Measurements from ENCODE around the gene C5orf46.

DNA sequence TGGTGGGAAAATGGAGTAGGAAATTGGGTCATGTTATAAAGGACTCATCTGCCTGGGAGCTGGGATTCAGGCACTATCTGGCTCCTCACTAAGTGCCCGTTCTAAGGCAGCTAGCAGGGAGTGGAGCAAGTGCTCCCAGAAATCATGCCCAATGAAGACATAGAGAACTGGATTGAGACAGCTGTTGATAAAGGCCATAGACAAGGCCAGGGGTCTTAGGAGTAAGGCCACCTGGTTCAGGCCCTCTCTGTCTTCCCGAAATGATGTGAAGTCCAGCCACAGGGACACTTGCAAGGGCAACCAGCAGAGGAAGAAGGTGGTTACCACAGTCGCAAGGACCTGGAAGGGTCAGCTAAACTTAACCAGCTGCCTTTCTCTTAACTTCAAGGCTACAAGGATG is 54.8 kb downstream of the C5orf46 start:
- TF ChIP-seq, protein P1, sequence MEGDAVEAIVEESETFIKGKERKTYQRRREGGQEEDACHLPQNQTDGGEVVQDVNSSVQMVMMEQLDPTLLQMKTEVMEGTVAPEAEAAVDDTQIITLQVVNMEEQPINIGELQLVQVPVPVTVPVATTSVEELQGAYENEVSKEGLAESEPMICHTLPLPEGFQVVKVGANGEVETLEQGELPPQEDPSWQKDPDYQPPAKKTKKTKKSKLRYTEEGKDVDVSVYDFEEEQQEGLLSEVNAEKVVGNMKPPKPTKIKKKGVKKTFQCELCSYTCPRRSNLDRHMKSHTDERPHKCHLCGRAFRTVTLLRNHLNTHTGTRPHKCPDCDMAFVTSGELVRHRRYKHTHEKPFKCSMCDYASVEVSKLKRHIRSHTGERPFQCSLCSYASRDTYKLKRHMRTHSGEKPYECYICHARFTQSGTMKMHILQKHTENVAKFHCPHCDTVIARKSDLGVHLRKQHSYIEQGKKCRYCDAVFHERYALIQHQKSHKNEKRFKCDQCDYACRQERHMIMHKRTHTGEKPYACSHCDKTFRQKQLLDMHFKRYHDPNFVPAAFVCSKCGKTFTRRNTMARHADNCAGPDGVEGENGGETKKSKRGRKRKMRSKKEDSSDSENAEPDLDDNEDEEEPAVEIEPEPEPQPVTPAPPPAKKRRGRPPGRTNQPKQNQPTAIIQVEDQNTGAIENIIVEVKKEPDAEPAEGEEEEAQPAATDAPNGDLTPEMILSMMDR (conservative IDR thresholded peaks at IDR 0.05; ENCODE audit: low read depth, low read length) = no peak
- TF ChIP-seq MXI1 (IDR thresholded peaks at IDR 0.05; ENCODE audit: borderline replicate concordance, low read depth, low read length) (no peak), POLR2A (IDR thresholded peaks at IDR 0.05; ENCODE audit: low read depth, low read length) (no peak), MAFK (IDR thresholded peaks at IDR 0.05; ENCODE audit: low read depth, low read length) (no peak), RAD21 (IDR thresholded peaks at IDR 0.05; ENCODE audit: low read length) (no peak), CEBPB (IDR thresholded peaks at IDR 0.05; ENCODE audit: low read depth, low read length) (no peak), FOS (IDR thresholded peaks at IDR 0.05; ENCODE audit: low read depth, low read length) (no peak)

Measured in IMR-90 (cell line).